KMS-11 (cell line): ENCODE results near the gene PSORS1C1.

Experiments used
- H2AFZ ChIP-seq: fragments of 200-600 bp; sonication (generic); 2 replicates; pipeline ENCODE4 v1.6.1; 2016; ENCODE audit warnings: antibody characterized with exemption, mixed run types, low read depth
- H3K27ac ChIP-seq: fragments of 200-600 bp; sonication (generic); 2 replicates; pipeline ENCODE4 v1.6.1; 2016; ENCODE audit warnings: mild to moderate bottlenecking, mixed run types
- H3K27me3 ChIP-seq: fragments of 200-600 bp; sonication (generic); 2 replicates; pipeline ENCODE4 v1.6.1; 2017; ENCODE audit warnings: mild to moderate bottlenecking, low read depth, mixed run types, moderate library complexity; ENCODE audit not compliant: insufficient read depth
- H3K36me3 ChIP-seq: fragments of 200-600 bp; sonication (generic); 2 replicates; pipeline ENCODE4 v1.6.1; 2017; ENCODE audit warnings: mild to moderate bottlenecking, mixed run types; ENCODE audit not compliant: insufficient read depth
- H3K4me1 ChIP-seq: fragments of 200-600 bp; sonication (generic); 2 replicates; pipeline ENCODE4 v1.6.1; 2016; ENCODE audit warnings: mild to moderate bottlenecking, low read depth, mixed run types; ENCODE audit not compliant: poor library complexity, severe bottlenecking
- H3K4me2 ChIP-seq: fragments of 200-600 bp; sonication (generic); 2 replicates; pipeline ENCODE4 v1.7.0; 2016; ENCODE audit warnings: mild to moderate bottlenecking, mixed run types
- H3K4me3 ChIP-seq: fragments of 200-600 bp; sonication (generic); IDR thresholded peaks from 2 replicates; pipeline ENCODE4 v1.6.1; 2017; ENCODE audit warnings: low read depth, low read length, mixed read lengths; ENCODE audit not compliant: insufficient read depth
- H3K79me2 ChIP-seq: fragments of 200-600 bp; sonication (generic); 2 replicates; pipeline ENCODE4 v1.6.1; 2016; ENCODE audit warnings: low read depth, mixed run types; ENCODE audit not compliant: insufficient read depth
- H3K9ac ChIP-seq: fragments of 200-600 bp; sonication (generic); 2 replicates; pipeline ENCODE4 v1.6.1; 2016; ENCODE audit warnings: mild to moderate bottlenecking, mixed run types
- H4K20me1 ChIP-seq: fragments of 200-600 bp; sonication (generic); 2 replicates; pipeline ENCODE4 v1.6.1; 2016; ENCODE audit warnings: mild to moderate bottlenecking, mixed run types; ENCODE audit not compliant: insufficient read depth
- CTCF ChIP-seq: fragments of 200-600 bp; sonication (generic); conservative IDR thresholded peaks from 2 replicates; pipeline ENCODE4 v1.6.1; 2017; ENCODE audit warnings: low read depth, mild to moderate bottlenecking, antibody characterized with exemption, low read length, moderate library complexity, mixed read lengths

The PSORS1C1 gene

GRCh38 chr6:31129130-31129529, 14.5 kb downstream of the PSORS1C1 start:
- Histone ChIP-seq H3K79me2 (no peaks in the 10 kb centered on the region), H2AFZ (no peak overlapping the region), H3K4me1 (peaks cover 4% of the 10 kb centered on the region), H3K4me2 (no peak overlapping the region), H4K20me1 (no peaks in the 10 kb centered on the region), H3K4me3 (no peak overlapping the region), H3K36me3 (no peaks in the 10 kb centered on the region), H3K9ac (no peak overlapping the region), H3K27me3 (no peaks in the 10 kb centered on the region; the same call in 1 of the 2 replicates), H3K27ac (no peak overlapping the region)
- no peak for TF ChIP-seq CTCF

- Histone ChIP-seq H4K20me1 (no peaks in the 10 kb centered on the region), H3K4me3 (no peak overlapping the region), H3K4me1 (peaks cover 4% of the 10 kb centered on the region), H3K9ac (no peak overlapping the region), H3K79me2 (no peaks in the 10 kb centered on the region), H3K4me2 (no peak overlapping the region), H3K27ac (no peak overlapping the region), H3K36me3 (no peaks in the 10 kb centered on the region), H2AFZ (no peak overlapping the region), H3K27me3 (no peaks in the 10 kb centered on the region; the same call in 1 of the 2 replicates)
- no peak for TF ChIP-seq CTCF
Measured at GRCh38 chr6:31130751-31131150, 16.2 kb downstream of the PSORS1C1 start.

- TF ChIP-seq CTCF = no peak
- H2AFZ ChIP-seq = no peak overlapping the region
- H3K36me3 ChIP-seq = no peaks in the 10 kb centered on the region
- H4K20me1 ChIP-seq = no peaks in the 10 kb centered on the region
- no peak overlapping the region for H3K27ac ChIP-seq
- H3K4me2 ChIP-seq = no peak overlapping the region
- no peak overlapping the region for H3K9ac ChIP-seq
- no peak overlapping the region for H3K4me3 ChIP-seq
- H3K27me3 ChIP-seq = no peaks in the 10 kb centered on the region; the same call in 1 of the 2 replicates
- no peaks in the 10 kb centered on the region for H3K79me2 ChIP-seq
- peaks cover 4% of the 10 kb centered on the region for H3K4me1 ChIP-seq
Measured at GRCh38 chr6:31131595-31131994, 17.0 kb downstream of the PSORS1C1 start.

- no peak overlapping the region for H2AFZ ChIP-seq
- no peak overlapping the region for H3K9ac ChIP-seq
- H3K4me1 ChIP-seq = peaks cover 4% of the 10 kb centered on the region
- H3K4me3 ChIP-seq = no peak overlapping the region
- no peak overlapping the region for H3K27ac ChIP-seq
- no peaks in the 10 kb centered on the region for H4K20me1 ChIP-seq
- no peak for TF ChIP-seq CTCF
- H3K36me3 ChIP-seq = no peaks in the 10 kb centered on the region
- no peaks in the 10 kb centered on the region; the same call in 1 of the 2 replicates for H3K27me3 ChIP-seq
- no peak overlapping the region for H3K4me2 ChIP-seq
- no peaks in the 10 kb centered on the region for H3K79me2 ChIP-seq
Measured at GRCh38 chr6:31132806-31133205, 18.2 kb downstream of the PSORS1C1 start.

- H3K4me2 ChIP-seq = no peak overlapping the region
- no peak overlapping the region for H3K4me3 ChIP-seq
- no peak overlapping the region for H3K27ac ChIP-seq
- H3K4me1 ChIP-seq = peaks cover 5% of the 10 kb centered on the region
- no peak for TF ChIP-seq CTCF
- H2AFZ ChIP-seq = no peak overlapping the region
- no peak overlapping the region for H3K9ac ChIP-seq
- H3K36me3 ChIP-seq = no peaks in the 10 kb centered on the region
- no peaks in the 10 kb centered on the region for H3K79me2 ChIP-seq
- no peaks in the 10 kb centered on the region for H3K27me3 ChIP-seq
- H4K20me1 ChIP-seq = no peaks in the 10 kb centered on the region
Measured at GRCh38 chr6:31135710-31136109, 21.1 kb downstream of the PSORS1C1 start.
